Esophagus squamous epithelium (tissue), 4 donors: ENCODE data around the gene GNB5.

ENCODE experiments used
- CTCF ChIP-seq, 6 experiments: fragments of 450-650 bp in 4 of 6; fragments of 200-600 bp in 2 of 6; sonication (generic) in 2 of 6; IDR thresholded peaks; one replicate each; pipeline ENCODE4 v1.5.1; 2016 to 2019; ENCODE audit warnings: antibody characterized with exemption in 6 of 6, mild to moderate bottlenecking in 4 of 6, moderate library complexity in 4 of 6
- POLR2A ChIP-seq, 4 donors: fragments of 450-650 bp; IDR thresholded peaks; one replicate each; pipeline ENCODE4 v1.6.1; 2017; ENCODE audit warnings: antibody characterized with exemption in 4 of 4, mild to moderate bottlenecking in 4 of 4, moderate library complexity in 3 of 4

GRCh38 chr15:52154896-52155865 is 36.0 kb downstream of the GNB5 start:
- no peak for TF ChIP-seq CTCF (IDR thresholded peaks at IDR 0.05)
- TF ChIP-seq POLR2A (IDR thresholded peaks at IDR 0.05) = no peak
